Midbrain (tissue), 1 donor: ENCODE results near the gene ACAT1.
"Not testable (repeated sequence)": the region's sequence is repeated elsewhere in the genome, so short reads cannot be mapped to it uniquely, and the experiment has no call there.

Experiments
- DNase-seq: peaks from one replicate; lab custom pipeline; 2025; lab: John Stamatoyannopoulos, UW

Gene ACAT1

DNA sequence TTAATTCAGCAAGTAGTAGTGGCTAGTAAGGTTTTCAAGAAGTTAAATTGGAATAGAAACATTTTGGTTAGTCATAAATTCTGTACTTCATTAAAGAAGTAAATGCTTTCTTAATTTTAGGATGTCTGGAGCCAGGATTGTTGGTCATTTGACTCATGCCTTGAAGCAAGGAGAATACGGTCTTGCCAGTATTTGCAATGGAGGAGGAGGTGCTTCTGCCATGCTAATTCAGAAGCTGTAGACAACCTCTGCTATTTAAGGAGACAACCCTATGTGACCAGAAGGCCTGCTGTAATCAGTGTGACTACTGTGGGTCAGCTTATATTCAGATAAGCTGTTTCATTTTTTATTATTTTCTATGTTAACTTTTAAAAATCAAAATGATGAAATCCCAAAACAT lies 25.8 kb downstream of the ACAT1 start:
- no peak for DNase-seq

DNA sequence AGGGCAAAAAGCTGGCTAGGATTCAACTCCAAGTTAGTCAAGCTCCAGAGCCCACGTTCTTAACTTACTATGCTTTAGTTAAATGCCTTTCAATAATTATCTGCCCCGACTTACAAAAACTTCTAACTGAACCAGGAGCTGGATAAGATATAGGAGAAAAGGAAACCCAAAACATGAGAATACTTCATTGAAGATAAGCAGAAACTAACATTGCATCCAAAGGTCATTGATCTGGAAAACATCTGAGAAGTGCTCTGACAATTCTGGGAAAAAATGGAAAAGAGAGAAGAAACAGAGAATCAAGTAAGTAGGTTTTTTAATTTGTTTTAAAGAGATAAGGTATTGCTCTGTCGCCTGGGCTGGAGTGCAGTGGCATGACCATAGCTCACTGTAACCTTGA lies 27.2 kb downstream of the ACAT1 start:
- no peak for DNase-seq

DNA sequence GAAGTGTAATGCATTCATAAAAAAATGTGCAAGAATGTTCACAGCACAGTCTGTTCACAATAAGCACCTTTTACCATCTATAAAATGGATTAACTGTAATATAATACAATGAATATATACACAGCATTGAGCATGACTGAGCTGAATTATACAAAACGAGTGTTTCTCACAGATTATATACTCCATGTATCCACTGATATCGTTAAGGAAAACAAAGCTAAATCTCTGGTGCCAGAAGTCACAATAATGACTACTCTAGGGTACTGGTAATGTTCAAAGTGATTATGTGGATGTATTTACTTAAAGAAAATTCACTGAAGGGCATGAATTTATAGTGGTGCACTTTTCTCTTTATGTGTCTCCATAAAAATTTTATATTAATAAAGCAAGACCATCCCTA lies 33.2 kb downstream of the ACAT1 start:
- DNase-seq: no peak

DNA sequence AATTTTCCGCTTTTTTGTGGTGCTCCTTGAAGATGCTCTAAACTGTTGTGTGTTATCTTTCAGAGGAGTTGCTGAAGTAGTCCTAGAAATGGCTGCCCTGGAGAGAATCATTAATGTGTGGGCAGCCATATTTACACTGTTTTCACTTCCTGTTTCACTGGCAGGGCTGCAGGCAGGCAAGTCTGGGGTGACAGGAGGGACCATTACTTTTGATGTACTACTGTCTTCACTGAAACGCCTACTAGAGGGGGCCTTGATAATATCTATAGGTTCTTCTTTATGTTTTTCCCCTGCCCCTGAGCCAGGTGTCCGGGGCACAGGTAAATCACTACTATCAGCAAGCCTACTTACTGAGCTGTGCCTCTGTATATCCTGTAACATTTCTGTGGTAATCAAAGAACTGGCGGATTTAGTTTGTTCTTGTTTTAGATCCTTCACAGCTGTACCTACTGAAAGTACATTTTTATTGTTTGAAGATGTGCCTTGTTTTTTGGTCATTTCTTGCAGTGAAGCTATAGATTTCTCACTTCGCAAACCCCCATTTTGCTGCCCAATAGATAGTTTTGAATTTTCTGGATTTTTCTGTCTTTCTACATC lies 39.7 kb downstream of the ACAT1 start:
- no peak for DNase-seq

DNA sequence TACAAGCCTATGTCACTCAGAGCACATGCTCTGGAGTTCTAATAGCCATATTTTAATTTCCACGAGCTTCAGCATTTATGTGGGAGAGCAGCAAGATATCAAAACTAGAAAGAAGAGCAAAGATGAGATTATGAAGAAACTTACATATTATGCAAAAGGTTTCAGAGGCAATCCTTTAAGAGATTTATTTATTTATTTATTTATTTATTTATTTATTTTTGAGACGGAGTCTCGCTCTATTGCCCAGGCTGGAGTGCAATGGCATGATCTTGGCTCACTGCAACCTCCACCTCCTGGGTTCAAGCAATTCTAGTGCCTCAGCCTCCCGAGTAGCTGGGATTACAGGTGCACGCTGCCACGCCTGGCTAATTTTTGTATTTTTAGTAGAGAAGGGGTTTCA lies 41.5 kb downstream of the ACAT1 start:
- not testable (repeated sequence) for DNase-seq

DNA sequence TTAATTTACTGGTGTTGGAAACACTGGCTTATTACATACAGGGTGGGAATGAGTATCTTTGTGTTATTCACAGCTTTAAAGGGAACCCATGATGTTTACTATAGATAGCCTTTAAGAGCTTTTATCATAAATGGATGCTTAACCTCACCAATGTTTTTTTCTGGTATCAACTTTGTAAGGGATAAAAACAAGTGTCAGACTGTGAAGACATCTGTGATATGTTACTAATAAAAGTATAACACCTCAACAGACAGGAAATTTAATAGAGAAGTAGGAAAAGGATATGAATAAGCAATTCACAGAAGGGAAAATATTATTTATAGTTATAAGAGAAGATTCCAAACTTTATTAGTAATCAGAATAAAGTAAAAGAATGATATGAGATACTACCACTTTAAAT lies 46.3 kb downstream of the ACAT1 start:
- no peak for DNase-seq

DNA sequence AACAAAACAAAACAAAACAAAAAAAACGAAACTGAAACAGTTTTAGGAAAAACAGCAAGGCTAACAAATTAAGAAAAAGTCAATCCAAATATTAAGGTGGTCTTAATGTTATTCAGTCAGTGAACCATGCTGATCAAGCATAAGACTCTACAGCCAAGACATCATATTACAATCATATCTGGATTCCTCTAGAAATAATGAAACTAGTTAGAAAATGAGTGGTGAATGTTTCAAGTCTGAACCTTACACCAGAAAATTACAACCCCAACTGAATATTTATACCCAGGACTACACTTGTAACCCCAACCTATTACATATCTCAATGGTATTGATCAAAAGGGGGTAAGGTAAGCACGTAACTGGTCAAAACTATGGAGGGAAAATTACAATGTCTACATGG lies 48.8 kb downstream of the ACAT1 start:
- DNase-seq: no peak

DNA sequence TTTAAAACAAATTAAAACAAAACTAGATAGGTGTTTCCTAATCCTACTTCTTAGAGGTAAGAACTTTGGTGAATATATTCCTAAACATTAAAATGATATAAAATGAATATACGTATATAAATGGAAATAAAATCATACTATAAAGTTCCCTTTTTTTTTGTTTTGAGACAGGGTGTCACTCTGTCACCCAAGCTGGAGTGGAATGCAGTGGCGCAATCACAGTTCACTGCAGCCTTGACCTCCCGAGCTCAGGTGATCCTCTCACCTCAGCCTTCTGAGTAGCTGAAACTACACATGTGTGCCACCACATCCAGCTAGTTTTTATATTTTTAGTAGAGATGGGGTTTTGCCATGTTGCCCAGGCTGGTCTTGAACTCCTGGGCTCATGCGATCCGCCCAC lies 56.2 kb downstream of the ACAT1 start:
- DNase-seq: no peak

DNA sequence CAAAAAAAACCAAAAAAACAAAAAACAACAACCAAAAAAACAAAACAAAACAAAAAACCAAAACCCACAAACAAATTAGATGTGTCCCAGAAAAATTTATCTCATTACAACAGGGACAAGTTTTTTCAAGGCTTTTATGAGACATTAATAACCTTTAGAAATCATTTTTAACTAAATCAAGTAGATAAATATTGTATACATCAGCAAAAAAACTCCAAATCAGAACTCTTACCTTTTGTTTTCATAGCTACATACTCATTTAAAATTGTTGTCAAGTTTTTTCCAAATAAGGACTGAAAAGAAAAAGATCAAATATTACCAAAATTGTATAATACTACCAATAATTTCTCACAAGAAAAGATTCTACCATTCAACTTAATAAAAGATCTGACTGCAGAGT lies 72.4 kb downstream of the ACAT1 start:
- no peak for DNase-seq

DNA sequence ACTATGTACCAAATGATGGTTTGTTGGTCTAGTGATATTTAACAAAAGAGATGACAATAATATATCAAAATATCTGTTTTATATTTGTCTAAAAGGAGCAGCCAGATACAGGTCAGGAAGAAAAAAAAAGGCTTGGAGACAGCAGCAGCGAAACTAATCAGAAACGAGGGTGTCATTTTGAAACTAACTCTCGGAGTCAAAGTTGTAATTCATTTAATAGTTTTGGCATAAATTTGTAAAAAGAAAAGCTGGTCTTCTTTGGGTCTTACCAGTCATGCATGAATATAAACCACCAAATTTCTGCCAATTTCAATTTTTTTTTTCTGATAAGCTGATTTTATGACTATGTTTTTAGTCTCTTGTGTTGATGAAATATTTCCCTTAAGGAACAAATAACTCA lies 75.5 kb downstream of the ACAT1 start:
- DNase-seq: no peak
